Measurements from ENCODE around the gene ADARB2. TPM values are rescaled to one million over a fixed set of nuclear protein-coding genes. Genes with fewer than 3 reads are reported as not detected.

The ADARB2 gene
- total and polyA plus RNA-seq, 2 experiments from 2014 or later = 0.13 to 0.48 TPM

DNA sequence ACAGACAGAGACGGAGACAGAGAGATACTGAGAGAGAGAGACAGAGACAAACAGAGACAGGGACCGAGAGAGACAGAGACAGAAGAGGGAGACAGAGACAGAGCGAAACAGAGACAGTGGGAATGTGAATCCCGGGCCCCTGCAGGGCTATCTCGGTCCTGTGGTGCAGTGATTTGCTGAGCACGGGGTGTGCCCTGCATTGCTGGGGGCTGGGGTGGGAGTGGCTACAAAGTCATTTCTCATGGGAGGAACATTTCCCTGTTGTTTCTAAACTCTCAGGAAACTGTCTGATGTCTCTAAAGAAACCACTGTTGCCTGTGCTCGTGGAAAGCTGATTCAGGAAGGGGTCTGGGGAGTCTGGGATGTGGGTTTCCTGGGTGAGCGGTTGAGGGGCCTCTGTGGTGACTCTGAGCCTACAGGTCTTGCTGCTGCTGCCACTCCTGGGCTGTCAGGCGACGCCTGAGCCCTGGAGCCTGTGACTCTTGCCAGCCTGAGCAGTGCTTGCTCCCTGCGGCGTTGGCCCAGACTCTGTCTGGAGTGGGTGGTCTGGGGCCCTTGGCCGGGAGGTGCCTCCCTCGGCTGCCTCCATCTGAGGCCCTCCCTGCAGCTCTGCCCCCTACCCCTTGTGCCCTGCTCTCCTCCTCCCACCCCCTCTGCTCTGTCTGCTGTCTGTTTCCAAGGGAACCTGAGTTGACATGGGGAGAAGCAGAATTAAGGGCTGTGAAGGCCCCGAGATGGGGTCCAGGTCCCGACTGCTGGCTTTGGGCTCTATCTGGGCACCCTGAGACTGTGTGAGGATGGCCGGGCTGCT lies 389.2 kb downstream of the ADARB2 start:
- H2AFZ ChIP-seq = no peak overlapping the region
- no peaks in the 10 kb centered on the region for H3K79me2 ChIP-seq
- no peaks in the 10 kb centered on the region for H3K9me2 ChIP-seq (replicated peaks; ENCODE audit: insufficient read depth)
- DNase-seq (ENCODE audit: low spot score) = no peak
- no peak overlapping the region for H3K27ac ChIP-seq
- no peak overlapping the region for H3K4me2 ChIP-seq
- WGBS (ENCODE audit: low lambda C conversion rate, missing lambda C conversion rate) = 70% methylated on average over 16 of the region's 17 CpGs
- H3K4me3 ChIP-seq = no peak overlapping the region
- no peaks in the 10 kb centered on the region for H4K20me1 ChIP-seq (ENCODE audit: insufficient read depth, poor library complexity, severe bottlenecking)
- no peaks in the 10 kb centered on the region for H3K9me3 ChIP-seq (ENCODE audit: low read depth)
- H3K36me3 ChIP-seq (replicated peaks; ENCODE audit: insufficient read depth, low read depth) = no peaks in the 10 kb centered on the region
- H3K27me3 ChIP-seq = no peaks in the 10 kb centered on the region
- H3K4me1 ChIP-seq (ENCODE audit: insufficient read depth) = no peaks in the 10 kb centered on the region
- TF ChIP-seq EZH2 (IDR thresholded peaks at IDR 0.05; ENCODE audit: borderline replicate concordance) (no peak), CTCF (IDR thresholded peaks at IDR 0.05; ENCODE audit: poor library complexity) (no peak), EZH2phosphoT487 (IDR thresholded peaks at IDR 0.05; ENCODE audit: low read depth, severe bottlenecking, unreplicated experiment) (no peak)

GRCh38 chr10:1347525-1347924 lies 389.8 kb downstream of the ADARB2 start:
- Histone ChIP-seq H3K79me2 (no peaks in the 10 kb centered on the region), H3K9me2 (replicated peaks; ENCODE audit: insufficient read depth) (no peaks in the 10 kb centered on the region), H3K9me3 (ENCODE audit: low read depth) (no peaks in the 10 kb centered on the region), H3K4me1 (ENCODE audit: insufficient read depth) (no peaks in the 10 kb centered on the region), H3K4me3 (no peak overlapping the region), H2AFZ (no peak overlapping the region), H3K4me2 (no peak overlapping the region), H3K27me3 (no peaks in the 10 kb centered on the region), H3K27ac (no peak overlapping the region), H4K20me1 (ENCODE audit: insufficient read depth, poor library complexity, severe bottlenecking) (no peaks in the 10 kb centered on the region), H3K36me3 (replicated peaks; ENCODE audit: insufficient read depth, low read depth) (no peaks in the 10 kb centered on the region)
- 98% methylated on average over 12 of the region's 15 CpGs for WGBS (ENCODE audit: low lambda C conversion rate, missing lambda C conversion rate)
- DNase-seq (ENCODE audit: low spot score) = no peak
- no peak for TF ChIP-seq EZH2phosphoT487 (IDR thresholded peaks at IDR 0.05; ENCODE audit: low read depth, severe bottlenecking, unreplicated experiment)
- TF ChIP-seq CTCF (IDR thresholded peaks at IDR 0.05; ENCODE audit: poor library complexity) = no peak
- no peak for TF ChIP-seq EZH2 (IDR thresholded peaks at IDR 0.05; ENCODE audit: borderline replicate concordance)

DNA sequence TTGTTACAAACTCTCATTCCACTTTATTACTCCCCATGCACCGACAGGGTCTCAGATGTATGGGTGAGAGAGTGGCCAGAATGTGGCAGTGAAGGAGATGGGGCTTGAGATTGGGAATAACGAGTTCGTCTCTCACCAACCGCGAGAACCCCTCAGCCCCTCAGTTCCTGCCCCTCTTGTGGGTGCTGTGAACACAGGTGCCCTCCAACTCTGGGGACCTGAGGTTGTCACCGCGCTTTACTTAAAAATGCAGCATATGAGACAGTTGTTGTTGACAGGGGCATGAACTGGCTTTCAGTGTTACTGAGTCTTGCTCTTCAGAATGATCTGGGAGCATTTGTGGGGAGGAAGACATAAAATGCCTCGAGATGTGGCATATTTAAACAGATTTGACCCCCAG lies 391.1 kb downstream of the ADARB2 start:
- 94% methylated on average over 8 of the region's 8 CpGs for WGBS (ENCODE audit: low lambda C conversion rate, missing lambda C conversion rate)
- no peaks in the 10 kb centered on the region for H3K36me3 ChIP-seq (replicated peaks; ENCODE audit: insufficient read depth, low read depth)
- H3K27me3 ChIP-seq = no peaks in the 10 kb centered on the region

More for the DNA sequence above, 391.1 kb downstream of the ADARB2 start:
- H3K9me3 ChIP-seq (ENCODE audit: low read depth) = no peaks in the 10 kb centered on the region
- no peak overlapping the region for H3K4me2 ChIP-seq
- no peak overlapping the region for H2AFZ ChIP-seq
- no peaks in the 10 kb centered on the region for H3K4me1 ChIP-seq (ENCODE audit: insufficient read depth)
- no peaks in the 10 kb centered on the region for H3K9me2 ChIP-seq (replicated peaks; ENCODE audit: insufficient read depth)
- H3K27ac ChIP-seq = no peak overlapping the region
- no peak overlapping the region for H3K4me3 ChIP-seq
- TF ChIP-seq CTCF (IDR thresholded peaks at IDR 0.05; ENCODE audit: poor library complexity) (no peak), EZH2phosphoT487 (IDR thresholded peaks at IDR 0.05; ENCODE audit: low read depth, severe bottlenecking, unreplicated experiment) (no peak), EZH2 (IDR thresholded peaks at IDR 0.05; ENCODE audit: borderline replicate concordance) (no peak)
- DNase-seq (ENCODE audit: low spot score) = no peak
- no peaks in the 10 kb centered on the region for H3K79me2 ChIP-seq
- H4K20me1 ChIP-seq (ENCODE audit: insufficient read depth, poor library complexity, severe bottlenecking) = no peaks in the 10 kb centered on the region

Data from hepatocyte (in vitro differentiated cells).